Islet of Langerhans (tissue), 1 donor: ENCODE measurements around the gene DLGAP5.
A peak's percentile ranks its signal among the peaks of the same experiment; 100 is the strongest.

Source experiments
- FAIRE-seq: peaks from one replicate; lab custom pipeline; 2011; peaks lifted over from hg19 to GRCh38; lab: Jason Lieb, UNC

The DLGAP5 gene

GRCh38 chr14:55191203-55192053 lies at the start of gene DLGAP5:
Gene DLGAP5 (minus strand): TSS chr14:55191585. CDS start chr14:55189179, 2,406 bp downstream.
- FAIRE-seq = peak; percentile 98

- no peak for FAIRE-seq
Observed at GRCh38 chr14:55240526-55241178, 49.3 kb upstream of the DLGAP5 start.

GRCh38 chr14:55239320-55239719 lies 47.9 kb upstream of the DLGAP5 start:
- FAIRE-seq = no peak

- FAIRE-seq = no peak
Observed at GRCh38 chr14:55238019-55238680, 46.8 kb upstream of the DLGAP5 start.

- no peak for FAIRE-seq
Observed at GRCh38 chr14:55233591-55233990, 42.2 kb upstream of the DLGAP5 start.

- FAIRE-seq = no peak
Observed at GRCh38 chr14:55228261-55228660, 36.9 kb upstream of the DLGAP5 start.

GRCh38 chr14:55223364-55223763 lies 32.0 kb upstream of the DLGAP5 start:
- no peak for FAIRE-seq

- FAIRE-seq = no peak
Observed at GRCh38 chr14:55221968-55222367, 30.6 kb upstream of the DLGAP5 start.

GRCh38 chr14:55221186-55221585 lies 29.8 kb upstream of the DLGAP5 start:
- no peak for FAIRE-seq

GRCh38 chr14:55220230-55220629 lies 28.8 kb upstream of the DLGAP5 start:
- FAIRE-seq = no peak

- FAIRE-seq = no peak
Observed at GRCh38 chr14:55212634-55213033, 21.2 kb upstream of the DLGAP5 start.

- no peak for FAIRE-seq
Observed at GRCh38 chr14:55207832-55208231, 16.4 kb upstream of the DLGAP5 start.

GRCh38 chr14:55206175-55206693 lies 14.8 kb upstream of the DLGAP5 start:
- no peak for FAIRE-seq

GRCh38 chr14:55201219-55202101 lies 10.1 kb upstream of the DLGAP5 start:
- FAIRE-seq = no peak

GRCh38 chr14:55200651-55201050 lies 9.3 kb upstream of the DLGAP5 start:
- no peak for FAIRE-seq

- FAIRE-seq = no peak
Observed at GRCh38 chr14:55198749-55199148, 7.4 kb upstream of the DLGAP5 start.

GRCh38 chr14:55194656-55195355 lies 3.4 kb upstream of the DLGAP5 start:
- FAIRE-seq = no peak

- FAIRE-seq = no peak
Observed at GRCh38 chr14:55192054-55192621, 753 bp upstream of the DLGAP5 start.

GRCh38 chr14:55190906-55191202 lies 531 bp downstream of the DLGAP5 start:
- FAIRE-seq = no peak

- no peak for FAIRE-seq
Observed at GRCh38 chr14:55188686-55189295, 2.6 kb downstream of the DLGAP5 start.

GRCh38 chr14:55180434-55180833 lies 11.0 kb downstream of the DLGAP5 start:
- no peak for FAIRE-seq
